GM18868 (cell line): ENCODE measurements around the gene IFT81.
"Not testable (repeated sequence)": the region's sequence is repeated elsewhere in the genome, so short reads cannot be mapped to it uniquely, and the experiment has no call there.

ENCODE experiments used
- ATAC-seq: cut with Tn5 transposase; IDR thresholded peaks from one replicate; pipeline ENCODE4 v1.9.1; 2021; ENCODE audit warnings: mild to moderate bottlenecking, moderate library complexity; ENCODE audit not compliant: unreplicated experiment

Gene IFT81

GRCh38 chr12:110108309-110109036 lies 15.7 kb upstream of the IFT81 start:
- ATAC-seq: no peak

- ATAC-seq: no peak
These were observed 14.9 kb upstream of the IFT81 start for GRCh38 chr12:110109037-110109836.

GRCh38 chr12:110109837-110110535 lies 14.2 kb upstream of the IFT81 start:
- no peak for ATAC-seq

DNA sequence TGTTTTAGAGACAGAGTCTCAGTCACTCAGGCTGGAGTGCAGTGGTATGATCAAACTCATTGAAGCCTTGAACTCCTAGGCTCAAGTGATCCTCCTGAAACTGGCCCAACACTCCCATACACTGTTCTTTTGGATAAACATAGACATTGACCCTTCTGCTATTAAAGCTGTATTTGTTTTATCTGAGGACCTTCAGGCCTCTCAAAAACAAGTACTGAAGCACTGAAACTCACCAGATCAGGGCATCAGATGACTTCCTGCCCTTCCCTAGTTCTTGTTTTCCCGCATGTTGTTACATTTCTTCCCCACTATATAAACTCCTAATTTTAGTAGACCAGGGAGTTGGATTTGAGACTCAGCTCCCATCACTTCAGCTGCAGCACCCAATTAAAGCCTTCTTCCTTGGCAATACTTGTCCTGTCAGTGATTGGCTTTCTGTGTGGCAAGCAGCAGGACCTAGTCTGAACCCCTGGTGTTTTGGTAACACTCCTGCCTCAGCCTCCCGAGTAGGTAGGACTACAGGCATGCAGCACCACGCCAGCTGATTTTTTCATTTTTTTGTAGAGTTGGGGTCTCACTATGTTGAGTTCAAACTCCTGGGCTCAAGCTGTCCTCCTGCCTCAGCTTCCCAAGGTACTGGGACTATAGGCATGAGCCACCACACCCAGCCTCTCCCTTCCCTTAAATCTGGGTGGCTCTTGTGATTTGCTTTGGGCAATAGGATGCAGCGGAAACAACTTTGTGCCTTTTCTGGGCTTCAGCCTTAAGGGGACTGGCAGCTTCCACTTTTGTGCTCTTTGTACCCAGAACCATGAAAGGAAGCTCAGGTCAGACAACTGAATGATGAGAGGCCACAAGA lies 12.5 kb upstream of the IFT81 start:
- ATAC-seq: no peak

GRCh38 chr12:110112335-110112660 lies 11.9 kb upstream of the IFT81 start:
- no peak for ATAC-seq

DNA sequence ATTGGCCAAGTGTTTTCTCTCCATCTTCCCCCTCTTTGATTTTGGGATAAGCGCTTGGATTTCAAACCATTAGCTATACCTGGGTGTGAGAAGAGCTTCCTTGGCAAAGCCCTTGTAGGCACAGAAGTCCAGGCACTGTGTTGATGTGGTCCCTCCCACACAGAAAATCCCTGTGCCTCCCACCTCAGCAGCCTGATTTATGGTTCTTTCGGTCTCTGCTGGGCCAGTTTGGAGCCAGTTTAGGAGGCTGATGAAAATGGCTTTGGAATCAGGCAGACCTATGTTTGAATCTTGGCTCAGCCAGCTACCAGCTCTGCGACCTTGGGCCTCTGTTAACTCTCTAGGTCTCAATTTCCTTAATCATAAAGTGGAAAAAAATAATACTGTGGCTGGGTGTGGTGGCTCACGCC lies 9.6 kb upstream of the IFT81 start:
- no peak for ATAC-seq

DNA sequence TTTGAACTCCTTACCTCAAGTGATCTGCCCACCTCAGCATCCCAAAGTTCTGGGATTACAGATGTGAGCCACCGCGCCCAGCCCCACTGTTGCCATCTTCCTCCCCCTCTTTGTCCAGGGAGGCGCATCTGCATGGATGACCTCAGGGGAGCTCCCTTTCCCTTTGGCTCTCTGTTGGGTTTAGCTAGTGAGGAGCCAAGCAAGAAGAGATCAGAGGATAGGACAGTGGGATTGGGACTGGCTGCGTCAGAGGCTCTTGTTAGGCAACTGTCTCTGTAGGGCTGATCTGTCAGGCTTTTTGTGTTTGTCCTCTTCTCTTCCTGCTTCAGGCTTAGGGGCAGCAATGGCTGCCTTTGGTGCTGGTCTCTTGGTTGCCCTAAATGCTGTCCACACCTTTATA lies 8.5 kb upstream of the IFT81 start:
- no peak for ATAC-seq

- ATAC-seq: no peak
These were observed 7.5 kb upstream of the IFT81 start for GRCh38 chr12:110116623-110117022.

- ATAC-seq: not testable (repeated sequence)
These were observed 6.9 kb upstream of the IFT81 start for GRCh38 chr12:110117210-110117609.

- no peak for ATAC-seq
These were observed 6.0 kb upstream of the IFT81 start for GRCh38 chr12:110117956-110118685.

- no peak for ATAC-seq
These were observed 1.2 kb upstream of the IFT81 start for GRCh38 chr12:110122929-110123328.

- no peak for ATAC-seq
These were observed 263 bp upstream of the IFT81 start for GRCh38 chr12:110123919-110124268.

- ATAC-seq: no peak
These were observed 2.4 kb downstream of the IFT81 start for GRCh38 chr12:110126557-110126956.

GRCh38 chr12:110134691-110135411 lies 10.7 kb downstream of the IFT81 start:
- ATAC-seq: no peak

DNA sequence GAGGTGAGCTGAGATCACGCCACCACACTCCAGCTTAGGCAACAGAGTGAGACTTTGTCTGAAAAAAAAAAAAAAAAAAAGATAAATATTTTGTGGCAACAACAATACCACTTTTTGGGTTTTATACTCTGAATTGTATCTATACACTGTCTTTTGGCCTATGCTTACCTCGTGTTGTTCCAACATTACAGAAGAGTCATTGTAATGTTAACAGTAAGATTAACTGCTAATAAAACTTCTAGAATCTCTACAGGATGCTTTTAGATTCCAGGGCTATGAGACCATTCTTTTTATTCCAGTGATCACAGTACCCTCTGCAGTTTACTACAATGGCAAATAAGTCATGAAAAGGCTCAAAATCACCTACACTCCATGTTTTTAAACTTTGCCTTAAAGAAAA lies 11.6 kb downstream of the IFT81 start:
- ATAC-seq: no peak

DNA sequence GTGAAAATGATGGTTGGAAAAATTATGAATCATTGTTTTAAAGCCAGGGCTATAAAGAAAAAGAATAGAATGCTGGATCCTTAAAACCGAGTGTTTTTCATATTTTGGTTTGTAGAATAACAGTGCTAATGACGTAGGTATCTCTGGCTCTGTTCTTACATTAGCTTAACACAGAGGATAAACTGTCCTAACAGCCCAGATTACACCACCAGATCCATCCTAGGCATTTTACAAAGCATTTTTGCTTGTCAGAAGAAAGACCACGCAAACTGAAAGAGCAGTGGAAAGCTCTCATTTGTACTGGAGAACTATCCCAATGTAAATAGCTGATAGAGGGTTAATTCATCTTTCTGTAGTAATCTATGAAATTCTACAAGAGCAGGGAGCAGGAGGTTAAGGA lies 13.6 kb downstream of the IFT81 start:
- ATAC-seq: no peak

DNA sequence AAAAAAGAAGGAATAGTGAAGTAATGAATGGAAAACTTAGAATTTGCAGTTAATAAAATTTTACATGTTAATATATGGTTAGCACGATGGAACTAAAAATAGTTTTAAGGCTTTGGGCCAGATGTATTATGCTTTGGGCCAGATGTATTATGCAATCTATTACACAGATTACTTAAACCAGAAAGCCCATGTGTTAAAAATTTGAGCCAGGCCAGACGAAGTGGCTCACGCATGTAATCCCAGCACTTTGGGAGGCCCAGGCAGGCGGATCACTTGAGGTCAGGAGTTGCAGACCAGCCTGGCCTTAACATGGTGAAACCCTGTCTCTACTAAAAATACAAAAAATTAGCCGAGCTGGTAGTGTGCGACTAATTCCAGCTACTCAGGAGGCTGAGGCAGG lies 17.2 kb downstream of the IFT81 start:
- ATAC-seq: no peak

GRCh38 chr12:110146986-110147385 lies 22.8 kb downstream of the IFT81 start:
- ATAC-seq: no peak

- no peak for ATAC-seq
These were observed 25.0 kb downstream of the IFT81 start for GRCh38 chr12:110149086-110149660.
